ENCODE measurements around the gene TNS3. TPM values are rescaled to one million over a fixed set of nuclear protein-coding genes. Genes with fewer than 3 reads are reported as not detected.

Gene TNS3
- total and polyA plus RNA-seq, 7 donors: 17.4 to 43.8 (median 28.8) TPM

DNA sequence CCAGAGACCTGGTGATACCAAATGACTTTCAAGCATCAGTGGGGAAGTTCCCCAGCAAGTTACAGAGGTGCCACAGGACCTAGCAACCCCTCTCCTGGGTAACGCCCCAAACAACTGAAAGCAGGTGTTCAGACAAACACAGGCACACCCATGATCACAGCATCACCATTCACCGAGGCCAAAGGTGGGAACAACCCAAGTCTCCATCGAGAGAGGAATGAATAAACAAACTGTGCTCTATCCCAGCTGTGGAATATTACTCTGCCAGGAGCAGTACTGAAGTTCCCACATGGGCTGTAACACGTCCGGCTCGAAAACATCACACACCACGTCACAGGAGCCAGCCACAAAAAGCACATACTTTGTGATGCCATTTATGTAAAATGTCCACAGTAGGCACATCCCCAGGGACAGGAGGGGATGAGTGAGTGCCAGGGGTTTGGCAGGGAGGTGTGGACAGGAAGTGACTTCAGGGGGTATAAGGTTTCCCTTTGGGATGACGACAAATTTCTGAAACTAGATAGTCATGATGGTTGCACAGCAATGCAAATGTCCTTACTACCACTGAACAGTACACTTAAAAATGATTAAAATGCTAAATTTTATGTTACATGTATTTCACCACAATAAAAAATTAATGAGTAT is 222.8 kb downstream of the TNS3 start:
- TF ChIP-seq EP300 (IDR thresholded peaks at IDR 0.05) (no peak), POLR2AphosphoS5 (IDR thresholded peaks at IDR 0.05) (no peak), POLR2A (IDR thresholded peaks at IDR 0.05) (no peak)
- TF ChIP-seq, protein P1, sequence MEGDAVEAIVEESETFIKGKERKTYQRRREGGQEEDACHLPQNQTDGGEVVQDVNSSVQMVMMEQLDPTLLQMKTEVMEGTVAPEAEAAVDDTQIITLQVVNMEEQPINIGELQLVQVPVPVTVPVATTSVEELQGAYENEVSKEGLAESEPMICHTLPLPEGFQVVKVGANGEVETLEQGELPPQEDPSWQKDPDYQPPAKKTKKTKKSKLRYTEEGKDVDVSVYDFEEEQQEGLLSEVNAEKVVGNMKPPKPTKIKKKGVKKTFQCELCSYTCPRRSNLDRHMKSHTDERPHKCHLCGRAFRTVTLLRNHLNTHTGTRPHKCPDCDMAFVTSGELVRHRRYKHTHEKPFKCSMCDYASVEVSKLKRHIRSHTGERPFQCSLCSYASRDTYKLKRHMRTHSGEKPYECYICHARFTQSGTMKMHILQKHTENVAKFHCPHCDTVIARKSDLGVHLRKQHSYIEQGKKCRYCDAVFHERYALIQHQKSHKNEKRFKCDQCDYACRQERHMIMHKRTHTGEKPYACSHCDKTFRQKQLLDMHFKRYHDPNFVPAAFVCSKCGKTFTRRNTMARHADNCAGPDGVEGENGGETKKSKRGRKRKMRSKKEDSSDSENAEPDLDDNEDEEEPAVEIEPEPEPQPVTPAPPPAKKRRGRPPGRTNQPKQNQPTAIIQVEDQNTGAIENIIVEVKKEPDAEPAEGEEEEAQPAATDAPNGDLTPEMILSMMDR (IDR thresholded peaks at IDR 0.05): no peak
- no peak for DNase-seq
- Histone ChIP-seq H3K4me3 (no peak overlapping the region), H3K27ac (no peak overlapping the region), H3K36me3 (no peaks in the 10 kb centered on the region), H3K4me1 (peaks cover 0 to 8% (median 0%) of the 10 kb centered on the region in 4 donors), H3K27me3 (no peaks in the 10 kb centered on the region), H3K9me3 (no peaks in the 10 kb centered on the region)
- intact Hi-C loops (cut with DNase I): no loop called here
- 66 to 86% methylated on average over 8 of the region's 8 CpGs for WGBS, 2 donors

DNA sequence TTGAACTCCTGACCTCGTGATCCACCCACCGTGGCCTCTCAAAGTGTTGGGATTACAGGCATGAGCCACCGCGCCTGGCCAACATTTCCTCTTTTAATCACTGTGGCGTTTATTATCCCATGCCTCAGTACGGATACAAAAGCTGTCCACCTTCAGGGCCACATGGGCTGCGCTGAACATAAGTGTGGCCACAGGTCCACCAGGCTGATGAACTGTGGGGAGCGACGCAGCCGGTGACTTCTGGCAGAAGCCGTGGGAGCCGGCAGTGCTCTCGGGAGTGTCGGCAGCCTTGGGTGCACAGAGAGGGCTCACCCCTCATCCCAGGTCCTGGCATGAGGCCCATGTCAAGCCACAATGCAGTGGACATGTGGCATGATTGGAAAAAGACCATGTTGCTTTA is 223.6 kb downstream of the TNS3 start:
- Histone ChIP-seq H3K27ac (no peak overlapping the region), H3K4me3 (no peak overlapping the region), H3K4me1 (peaks cover 0 to 8% (median 0%) of the 10 kb centered on the region in 4 donors), H3K27me3 (no peaks in the 10 kb centered on the region), H3K9me3 (no peaks in the 10 kb centered on the region), H3K36me3 (no peaks in the 10 kb centered on the region)
- DNase-seq: no peak
- TF ChIP-seq POLR2A (IDR thresholded peaks at IDR 0.05) (no peak), POLR2AphosphoS5 (IDR thresholded peaks at IDR 0.05) (no peak), EP300 (IDR thresholded peaks at IDR 0.05) (no peak)
- TF ChIP-seq, protein P1 (IDR thresholded peaks at IDR 0.05): no peak
- intact Hi-C loops (cut with DNase I): no loop called here
- WGBS, 2 donors: 77 to 90% methylated on average over 14 of the region's 14 CpGs

DNA sequence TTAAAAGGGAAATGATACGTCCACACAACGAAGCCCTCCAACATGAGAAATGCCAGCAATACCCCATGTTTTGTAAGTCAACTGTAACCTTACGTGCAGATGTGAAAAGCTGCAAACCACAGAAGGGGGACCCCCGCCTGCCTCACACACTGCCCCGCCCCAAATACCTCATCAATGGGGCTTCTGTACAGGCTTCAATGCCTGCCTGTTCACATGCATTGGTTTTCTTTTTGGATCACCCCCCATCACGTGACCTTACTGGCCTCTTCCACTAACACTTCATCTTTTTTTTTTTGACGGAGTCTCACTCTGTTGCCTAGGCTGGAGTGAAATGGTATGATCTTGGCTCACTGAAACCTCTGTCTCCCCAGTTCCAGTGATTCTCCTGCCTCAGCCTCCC is 224.0 kb downstream of the TNS3 start:
- Histone ChIP-seq H3K27me3 (no peaks in the 10 kb centered on the region), H3K4me3 (no peak overlapping the region), H3K27ac (no peak overlapping the region), H3K4me1 (peaks cover 0 to 8% (median 0%) of the 10 kb centered on the region in 4 donors), H3K36me3 (no peaks in the 10 kb centered on the region), H3K9me3 (no peaks in the 10 kb centered on the region)
- intact Hi-C loops (cut with DNase I): no loop called here
- TF ChIP-seq EP300 (IDR thresholded peaks at IDR 0.05): no peak
- no peak for TF ChIP-seq POLR2AphosphoS5 (IDR thresholded peaks at IDR 0.05)
- TF ChIP-seq POLR2A (IDR thresholded peaks at IDR 0.05): no peak
- TF ChIP-seq, protein P1 (IDR thresholded peaks at IDR 0.05): no peak
- 62 to 73% methylated on average over 7 of the region's 7 CpGs for WGBS, 2 donors
- no peak for DNase-seq

DNA sequence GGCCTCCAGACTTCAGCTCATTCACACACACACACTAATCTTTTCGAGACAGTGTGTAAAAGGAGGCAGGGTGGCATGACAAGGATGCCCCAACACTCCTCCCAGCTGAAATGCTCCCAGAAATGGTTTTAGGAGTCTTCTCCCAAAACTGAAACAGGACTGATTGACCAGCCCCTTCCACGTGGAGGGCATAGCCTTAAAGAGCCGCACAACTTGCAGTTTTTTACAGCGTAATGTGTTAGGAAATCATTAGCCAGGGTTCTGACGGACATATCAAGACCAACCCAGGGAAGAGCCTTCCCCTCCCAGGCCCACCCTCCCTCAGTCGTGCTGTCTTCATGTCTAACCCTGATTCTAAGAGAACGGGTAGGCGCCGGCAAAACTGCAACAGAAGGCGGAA is 224.6 kb downstream of the TNS3 start:
- Histone ChIP-seq H3K4me3 (no peak overlapping the region), H3K27me3 (no peaks in the 10 kb centered on the region), H3K36me3 (no peaks in the 10 kb centered on the region), H3K9me3 (no peaks in the 10 kb centered on the region), H3K27ac (no peak overlapping the region), H3K4me1 (peaks cover 0 to 8% (median 0%) of the 10 kb centered on the region in 4 donors)
- 24 to 74% methylated on average over 10 of the region's 10 CpGs for WGBS, 2 donors
- no peak for DNase-seq
- TF ChIP-seq EP300 (IDR thresholded peaks at IDR 0.05) (no peak), POLR2AphosphoS5 (IDR thresholded peaks at IDR 0.05) (no peak), POLR2A (IDR thresholded peaks at IDR 0.05) (no peak)
- TF ChIP-seq, protein P1 (IDR thresholded peaks at IDR 0.05): no peak
- intact Hi-C loops (cut with DNase I): no loop called here

DNA sequence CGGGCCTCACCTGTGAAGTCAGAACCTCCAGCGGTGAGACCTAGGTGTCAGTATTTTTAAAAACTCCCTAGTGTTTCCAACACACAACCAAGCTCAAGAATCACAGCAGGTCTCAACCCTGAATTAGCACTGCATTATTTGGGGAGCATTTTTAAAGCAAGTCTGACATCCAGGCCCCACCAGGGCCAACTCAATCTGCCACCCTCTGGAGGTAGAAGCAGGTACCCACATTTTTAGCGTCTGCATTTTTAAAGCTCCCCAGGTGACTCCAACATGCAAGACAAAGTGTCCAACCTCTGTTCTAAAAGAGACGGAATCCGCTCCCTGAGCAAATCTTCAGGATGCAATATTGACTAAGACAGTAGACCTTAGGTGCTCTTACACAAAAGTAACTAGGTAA is 225.7 kb downstream of the TNS3 start:
- DNase-seq: no peak
- intact Hi-C loops (cut with DNase I): no loop called here

More for the DNA sequence above, 225.7 kb downstream of the TNS3 start:
- Histone ChIP-seq H3K27me3 (no peaks in the 10 kb centered on the region), H3K9me3 (no peaks in the 10 kb centered on the region), H3K4me3 (no peak overlapping the region), H3K36me3 (no peaks in the 10 kb centered on the region), H3K4me1 (peaks cover 0 to 2% (median 0%) of the 10 kb centered on the region in 4 donors), H3K27ac (no peak overlapping the region)
- no peak for TF ChIP-seq POLR2A (IDR thresholded peaks at IDR 0.05)
- no peak for TF ChIP-seq EP300 (IDR thresholded peaks at IDR 0.05)
- TF ChIP-seq, protein P1 (IDR thresholded peaks at IDR 0.05): no peak
- no peak for TF ChIP-seq POLR2AphosphoS5 (IDR thresholded peaks at IDR 0.05)
- WGBS, 2 donors: 94% methylated on average over 5 of the region's 5 CpGs
